ENCODE results near the gene CACNA2D3.

DNA sequence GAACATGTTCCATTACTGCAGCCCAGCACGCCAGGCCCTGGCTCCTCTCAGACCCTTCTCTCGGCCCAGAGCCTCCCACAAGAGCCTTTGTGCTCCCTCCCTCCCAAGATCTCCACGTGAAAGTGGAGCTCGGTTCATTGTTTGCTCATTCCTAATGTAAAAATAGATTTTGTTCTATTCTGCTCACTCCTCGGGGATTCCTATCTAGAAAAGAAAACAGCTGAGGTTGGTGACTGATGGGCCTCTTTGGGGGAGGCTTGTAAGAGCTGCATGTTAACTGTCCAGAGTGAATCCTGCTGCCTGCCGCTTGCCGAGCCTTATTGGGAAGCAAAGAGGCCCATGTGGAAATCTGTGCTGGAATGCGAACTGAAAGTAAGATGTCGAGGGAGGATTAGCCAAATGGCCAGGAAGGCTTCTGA, 538.4 kb downstream of the CACNA2D3 start:
- TF ChIP-seq, protein P1, sequence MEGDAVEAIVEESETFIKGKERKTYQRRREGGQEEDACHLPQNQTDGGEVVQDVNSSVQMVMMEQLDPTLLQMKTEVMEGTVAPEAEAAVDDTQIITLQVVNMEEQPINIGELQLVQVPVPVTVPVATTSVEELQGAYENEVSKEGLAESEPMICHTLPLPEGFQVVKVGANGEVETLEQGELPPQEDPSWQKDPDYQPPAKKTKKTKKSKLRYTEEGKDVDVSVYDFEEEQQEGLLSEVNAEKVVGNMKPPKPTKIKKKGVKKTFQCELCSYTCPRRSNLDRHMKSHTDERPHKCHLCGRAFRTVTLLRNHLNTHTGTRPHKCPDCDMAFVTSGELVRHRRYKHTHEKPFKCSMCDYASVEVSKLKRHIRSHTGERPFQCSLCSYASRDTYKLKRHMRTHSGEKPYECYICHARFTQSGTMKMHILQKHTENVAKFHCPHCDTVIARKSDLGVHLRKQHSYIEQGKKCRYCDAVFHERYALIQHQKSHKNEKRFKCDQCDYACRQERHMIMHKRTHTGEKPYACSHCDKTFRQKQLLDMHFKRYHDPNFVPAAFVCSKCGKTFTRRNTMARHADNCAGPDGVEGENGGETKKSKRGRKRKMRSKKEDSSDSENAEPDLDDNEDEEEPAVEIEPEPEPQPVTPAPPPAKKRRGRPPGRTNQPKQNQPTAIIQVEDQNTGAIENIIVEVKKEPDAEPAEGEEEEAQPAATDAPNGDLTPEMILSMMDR (IDR thresholded peaks at IDR 0.05): no peak
- TF ChIP-seq EP300 (IDR thresholded peaks at IDR 0.05; ENCODE audit: low read depth) (no peak), POLR2AphosphoS5 (IDR thresholded peaks at IDR 0.05) (no peak), POLR2A (IDR thresholded peaks at IDR 0.05) (no peak)

All from transverse colon (tissue), 4 donors.